ENCODE measurements around the gene MTMR3.

DNA sequence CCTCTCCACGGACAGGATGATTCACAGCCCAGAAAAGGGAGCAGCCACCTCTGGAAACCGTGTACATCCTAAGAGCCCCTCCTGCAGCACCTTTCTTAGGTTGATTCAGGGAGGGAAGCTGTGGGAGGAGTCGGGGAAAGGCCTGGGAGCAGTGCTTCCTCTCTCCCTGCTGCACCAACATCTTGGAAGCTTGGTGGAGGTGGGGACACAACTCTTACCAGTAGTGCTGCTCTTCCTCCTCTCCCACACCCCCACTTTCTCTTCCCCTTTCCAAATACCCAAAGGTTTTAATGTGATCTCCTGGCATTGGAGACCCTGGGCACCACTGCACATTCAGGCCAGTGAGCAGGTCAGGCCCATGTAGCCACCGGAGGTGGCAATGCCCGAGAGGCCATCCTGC is 150.9 kb downstream of the MTMR3 start:
- TF ChIP-seq EZH2 (IDR thresholded peaks at IDR 0.05; ENCODE audit: insufficient read depth, poor library complexity, severe bottlenecking) (no peak), EZH2phosphoT487 (IDR thresholded peaks at IDR 0.05; ENCODE audit: insufficient read depth, low read depth) (no peak)

All from GM23248 (cell line).